HEK293 (cell line): ENCODE data around the gene CD96.

Source experiments
- CTCF ChIP-seq: fragments of 450-650 bp; formaldehyde crosslinking; IDR thresholded peaks from 2 replicates; pipeline ENCODE4 v1.5.1; 2016; ENCODE audit warnings: missing biosample characterization, missing genetic modification characterization
- KLF8 ChIP-seq: fragments of 450-650 bp; formaldehyde crosslinking; IDR thresholded peaks from 2 replicates; pipeline ENCODE4 v1.5.1; 2016; ENCODE audit warnings: missing biosample characterization, missing genetic modification characterization
- PRDM10 ChIP-seq: fragments of 450-650 bp; formaldehyde crosslinking; IDR thresholded peaks from 2 replicates; pipeline ENCODE4 v1.5.1; 2016; ENCODE audit warnings: missing biosample characterization, missing genetic modification characterization
- WT1 ChIP-seq: fragments of 450-650 bp; formaldehyde crosslinking; IDR thresholded peaks from 2 replicates; pipeline ENCODE4 v1.5.1; 2016; ENCODE audit warnings: missing biosample characterization, missing genetic modification characterization
- ZBTB44 ChIP-seq: fragments of 450-650 bp; IDR thresholded peaks from 2 replicates; pipeline ENCODE4 v1.5.1; 2018; ENCODE audit warnings: missing biosample characterization, mild to moderate bottlenecking, missing genetic modification characterization
- ZNF133 ChIP-seq: fragments of 450-650 bp; formaldehyde crosslinking; IDR thresholded peaks from 2 replicates; pipeline ENCODE4 v1.5.1; 2016; ENCODE audit warnings: missing biosample characterization, missing genetic modification characterization
- ZNF140 ChIP-seq: fragments of 450-650 bp; formaldehyde crosslinking; IDR thresholded peaks from 2 replicates; pipeline ENCODE4 v1.5.1; 2016; ENCODE audit warnings: missing biosample characterization, missing genetic modification characterization
- ZNF274 ChIP-seq, 2 experiments: fragments of 200-500 bp in 1 of 2; fragments of 450-650 bp in 1 of 2; sonication (Bioruptor generic) in 1 of 2; formaldehyde crosslinking in 1 of 2; IDR thresholded peaks; 2 replicates each; pipeline versions ENCODE4 v1.5.1 to v1.6.1; 2014 to 2016; ENCODE audit warnings: borderline replicate concordance in 1 of 2, inconsistent platforms in 1 of 2, low read length in 1 of 2, missing biosample characterization in 1 of 2, missing genetic modification characterization in 1 of 2
- ZNF654 ChIP-seq: fragments of 450-650 bp; formaldehyde crosslinking; IDR thresholded peaks from 2 replicates; pipeline ENCODE4 v1.5.1; 2016; ENCODE audit warnings: low read depth, missing biosample characterization, missing genetic modification characterization
- ZNF660 ChIP-seq: fragments of 450-650 bp; IDR thresholded peaks from 2 replicates; pipeline ENCODE4 v1.5.1; 2018; ENCODE audit warnings: missing biosample characterization, mild to moderate bottlenecking, missing genetic modification characterization

GRCh38 chr3:111581403-111582119 is 39.6 kb downstream of the CD96 start:
- TF ChIP-seq ZNF133 (tag by site-specific recombination), result no peak
- no peak for TF ChIP-seq ZNF140
- TF ChIP-seq CTCF (tag by site-specific recombination), result no peak
- TF ChIP-seq KLF8, result no peak
- no peak for TF ChIP-seq PRDM10
- no peak for TF ChIP-seq ZNF660 (tag by site-specific recombination)
- no peak for TF ChIP-seq ZBTB44
- no peak for TF ChIP-seq ZNF654
- TF ChIP-seq ZNF274 (IDR thresholded peaks at IDR 0.05; ENCODE audit: low read length), result no peak
- no peak for TF ChIP-seq ZNF274 (tag by site-specific recombination; IDR thresholded peaks at IDR 0.05; ENCODE audit: borderline replicate concordance)
- TF ChIP-seq WT1, result no peak
